ENCODE results near the gene SMCO3. TPM values are rescaled to one million over a fixed set of nuclear protein-coding genes. Genes with fewer than 3 reads are reported as not detected.

SMCO3 gene
- total RNA-seq, 1 experiment from 2014 or later, result not detected

- no peaks in the 10 kb centered on the region for H3K27me3 Mint-ChIP-seq (ENCODE audit: insufficient read depth, unreplicated experiment)
- POLR2A ChIA-PET, result interaction anchor here (0.6 to 6.9 kb wide), 22 partner anchors 8 to 1606 kb away, joined by 3 to 285 read pairs (median 5); partner anchors contain the start of gene EMP1
These were observed 11.3 kb downstream of the SMCO3 start for GRCh38 chr12:14802721-14803010.

GRCh38 chr12:14802247-14802646, 11.7 kb downstream of the SMCO3 start:
- ChIA-PET CTCF (interaction anchor here (0.6 to 2.1 kb wide), 6 partner anchors 8 to 1996 kb away, joined by 3 to 6 read pairs (median 4); a partner anchor contains a TSS), POLR2A (interaction anchor here (0.6 to 6.9 kb wide), 22 partner anchors 9 to 1606 kb away, joined by 3 to 285 read pairs (median 5); partner anchors contain the start of genes EMP1 and EPS8)
- intact Hi-C loops (cut with micrococcal nuclease), result loop anchor here (2.0 kb wide), 2 partner anchors 23 to 35 kb away; no protein-coding TSS in a partner anchor
- Mint-ChIP-seq H3K27ac (ENCODE audit: low read depth, unreplicated experiment) (no peak overlapping the region), H3K4me3 (ENCODE audit: unreplicated experiment) (no peak overlapping the region), H3K9me3 (ENCODE audit: unreplicated experiment) (no peaks in the 10 kb centered on the region), H3K4me1 (ENCODE audit: insufficient read depth, unreplicated experiment) (peaks cover 9% of the 10 kb centered on the region), H3K36me3 (ENCODE audit: insufficient read depth, unreplicated experiment) (peaks cover 42% of the 10 kb centered on the region), H3K27me3 (ENCODE audit: insufficient read depth, unreplicated experiment) (no peaks in the 10 kb centered on the region)
- no peak for DNase-seq (ENCODE audit: unreplicated experiment)
- no peak for TF ChIP-seq CTCF (IDR thresholded peaks at IDR 0.05; ENCODE audit: unreplicated experiment)
- no TSS peak for BruUV-seq (replicated peaks)

More at GRCh38 chr12:14802721-14803010, 11.3 kb downstream of the SMCO3 start:
- peaks cover 38% of the 10 kb centered on the region for H3K36me3 Mint-ChIP-seq (ENCODE audit: insufficient read depth, unreplicated experiment)
- H3K4me1 Mint-ChIP-seq (ENCODE audit: insufficient read depth, unreplicated experiment), result peaks cover 9% of the 10 kb centered on the region
- DNase-seq (ENCODE audit: unreplicated experiment), result no peak
- H3K4me3 Mint-ChIP-seq (ENCODE audit: unreplicated experiment), result no peak overlapping the region
- no peaks in the 10 kb centered on the region for H3K9me3 Mint-ChIP-seq (ENCODE audit: unreplicated experiment)
- CTCF ChIA-PET, result interaction anchor here (0.6 to 2.1 kb wide), 6 partner anchors 25 to 1996 kb away, joined by 3 to 6 read pairs (median 4); a partner anchor contains a TSS
- no peak overlapping the region for H3K27ac Mint-ChIP-seq (ENCODE audit: low read depth, unreplicated experiment)
- intact Hi-C loops (cut with micrococcal nuclease), result loop anchor here (1.0 to 2.0 kb wide), 3 partner anchors 22 to 34 kb away; a partner anchor contains a TSS
- BruUV-seq (replicated peaks), result no TSS peak
- TF ChIP-seq CTCF (IDR thresholded peaks at IDR 0.05; ENCODE audit: unreplicated experiment), result no peak

GRCh38 chr12:14795028-14795448, 18.9 kb downstream of the SMCO3 start:
- H3K27me3 Mint-ChIP-seq (ENCODE audit: insufficient read depth, unreplicated experiment), result no peaks in the 10 kb centered on the region
- H3K36me3 Mint-ChIP-seq (ENCODE audit: insufficient read depth, unreplicated experiment), result peaks cover 97% of the 10 kb centered on the region
- BruUV-seq (replicated peaks), result no TSS peak
- DNase-seq (ENCODE audit: unreplicated experiment), result no peak
- no peaks in the 10 kb centered on the region for H3K4me1 Mint-ChIP-seq (ENCODE audit: insufficient read depth, unreplicated experiment)
- intact Hi-C loops (cut with micrococcal nuclease), result no loop called here
- no peaks in the 10 kb centered on the region for H3K9me3 Mint-ChIP-seq (ENCODE audit: unreplicated experiment)
- H3K4me3 Mint-ChIP-seq (ENCODE audit: unreplicated experiment), result no peak overlapping the region
- no peak for TF ChIP-seq CTCF (IDR thresholded peaks at IDR 0.05; ENCODE audit: unreplicated experiment)
- ChIA-PET CTCF (interaction anchor here (0.6 to 0.7 kb wide), 3 partner anchors 18 to 428 kb away, joined by 3 to 4 read pairs (median 4); no protein-coding TSS in a partner anchor), POLR2A (interaction anchor here (0.8 to 1.0 kb wide), 2 partner anchors 8 to 19 kb away, joined by 3 to 5 read pairs; partner anchors contain the start of genes C12orf60 and WBP11)
- peak overlapping the region; percentile 35 for H3K27ac Mint-ChIP-seq (ENCODE audit: low read depth, unreplicated experiment)

GRCh38 chr12:14785568-14785967, 28.4 kb downstream of the SMCO3 start:
- Mint-ChIP-seq H3K4me1 (ENCODE audit: insufficient read depth, unreplicated experiment) (no peaks in the 10 kb centered on the region), H3K27me3 (ENCODE audit: insufficient read depth, unreplicated experiment) (no peaks in the 10 kb centered on the region), H3K27ac (ENCODE audit: low read depth, unreplicated experiment) (no peak overlapping the region), H3K4me3 (ENCODE audit: unreplicated experiment) (no peak overlapping the region), H3K9me3 (ENCODE audit: unreplicated experiment) (no peaks in the 10 kb centered on the region), H3K36me3 (ENCODE audit: insufficient read depth, unreplicated experiment) (peaks cover 61% of the 10 kb centered on the region)
- CTCF ChIA-PET, result interaction anchor here (0.5 to 1.4 kb wide), 2 partner anchors 13 to 600 kb away, joined by 3 to 6 read pairs; no protein-coding TSS in a partner anchor
- DNase-seq (ENCODE audit: unreplicated experiment), result no peak
- POLR2A ChIA-PET, result interaction anchor here (0.9 to 3.7 kb wide), 2 partner anchors 11 to 17 kb away, joined by 5 to 25 read pairs; a partner anchor contains a TSS
- intact Hi-C loops (cut with micrococcal nuclease), result no loop called here
- no peak for TF ChIP-seq CTCF (IDR thresholded peaks at IDR 0.05; ENCODE audit: unreplicated experiment)
- no TSS peak for BruUV-seq (replicated peaks)

Data from MCF 10A (cell line).